HG03060 (cell line): ENCODE results near the gene UBN1.

Source experiments
- ATAC-seq: cut with Tn5 transposase; IDR thresholded peaks from one replicate; pipeline ENCODE4 v1.9.1; 2021; ENCODE audit warnings: low read depth, moderate number of reproducible peaks; ENCODE audit not compliant: unreplicated experiment

Gene UBN1

GRCh38 chr16:4900036-4900435 is 52.8 kb downstream of the UBN1 start:
- ATAC-seq, result no peak

GRCh38 chr16:4900750-4901149 is 53.5 kb downstream of the UBN1 start:
- ATAC-seq, result no peak

DNA sequence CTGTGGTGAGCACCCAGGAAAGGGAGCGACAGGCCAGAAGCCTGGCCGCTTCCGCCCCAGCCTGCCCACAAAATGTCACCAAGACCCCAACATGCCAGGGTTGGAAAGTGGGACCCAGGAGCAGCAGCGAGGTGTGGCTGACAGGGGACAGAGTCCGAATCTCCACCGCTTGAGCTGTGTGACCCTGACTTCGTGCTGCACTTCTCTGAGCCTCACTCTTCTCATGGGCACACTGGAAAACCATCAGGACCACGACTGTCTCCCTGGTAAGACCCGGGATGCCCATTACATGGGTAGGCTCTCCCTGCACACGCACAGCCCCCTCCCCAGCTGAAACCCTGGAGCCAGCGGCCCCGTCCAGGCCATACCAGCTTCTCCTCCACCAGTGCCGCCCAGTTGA is 54.8 kb downstream of the UBN1 start:
- no peak for ATAC-seq

GRCh38 chr16:4904108-4904941 is 57.0 kb downstream of the UBN1 start:
- ATAC-seq, result no peak

DNA sequence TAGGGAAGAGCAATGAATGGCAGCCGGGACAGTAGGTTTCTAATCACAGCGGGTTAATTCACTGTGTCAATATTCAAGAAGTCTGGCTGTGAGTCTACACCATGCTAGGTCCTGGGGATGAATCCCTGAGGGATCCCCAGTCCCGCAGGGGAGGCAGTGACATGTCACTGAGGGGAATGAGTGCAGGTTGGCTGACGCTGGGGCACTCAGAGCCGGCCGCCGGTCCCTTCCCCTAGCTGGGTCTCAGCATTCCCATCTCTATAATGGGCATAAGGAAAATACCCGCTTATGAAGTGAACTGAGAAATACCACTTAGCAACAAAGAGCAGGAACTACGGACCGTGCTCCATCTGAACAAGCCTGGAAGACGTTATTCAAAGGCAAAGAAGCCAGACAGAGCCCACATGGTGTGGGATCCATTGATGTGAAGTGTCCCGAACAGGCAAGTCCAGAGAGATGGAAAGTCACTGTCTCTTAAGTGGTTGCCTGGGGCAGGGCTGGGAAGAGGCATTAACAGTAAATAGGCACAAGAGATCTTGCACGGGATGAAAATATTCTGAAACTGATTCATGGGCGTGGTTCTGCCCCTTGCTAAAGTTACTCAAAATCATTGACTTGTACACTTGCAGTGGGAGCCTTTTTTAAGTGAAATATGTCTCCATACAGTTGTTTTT is 57.8 kb downstream of the UBN1 start:
- ATAC-seq, result no peak

GRCh38 chr16:4908854-4909401 is 61.6 kb downstream of the UBN1 start:
- no peak for ATAC-seq

- ATAC-seq, result no peak
Measured at GRCh38 chr16:4909825-4910224, 62.5 kb downstream of the UBN1 start.

DNA sequence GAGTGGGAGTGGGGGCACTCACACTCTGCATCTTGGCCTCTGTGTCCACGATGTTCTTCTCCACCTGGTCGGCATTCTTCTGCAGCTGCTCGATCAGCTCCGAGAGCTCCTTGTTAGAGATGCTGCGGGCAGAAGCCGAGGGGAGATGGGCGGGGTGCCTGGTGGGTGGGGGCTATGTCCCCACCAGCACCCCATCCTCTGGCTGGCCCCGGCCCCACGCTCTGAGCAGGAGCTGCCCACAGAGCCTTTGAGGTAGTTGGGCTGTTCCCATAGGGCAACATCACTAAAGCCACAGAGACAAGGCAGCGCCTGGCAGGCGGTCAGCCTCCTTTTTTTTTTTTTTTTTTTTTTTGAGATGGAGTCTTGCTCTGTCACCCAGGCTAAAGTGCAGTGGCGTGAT is 63.5 kb downstream of the UBN1 start:
- no peak for ATAC-seq

DNA sequence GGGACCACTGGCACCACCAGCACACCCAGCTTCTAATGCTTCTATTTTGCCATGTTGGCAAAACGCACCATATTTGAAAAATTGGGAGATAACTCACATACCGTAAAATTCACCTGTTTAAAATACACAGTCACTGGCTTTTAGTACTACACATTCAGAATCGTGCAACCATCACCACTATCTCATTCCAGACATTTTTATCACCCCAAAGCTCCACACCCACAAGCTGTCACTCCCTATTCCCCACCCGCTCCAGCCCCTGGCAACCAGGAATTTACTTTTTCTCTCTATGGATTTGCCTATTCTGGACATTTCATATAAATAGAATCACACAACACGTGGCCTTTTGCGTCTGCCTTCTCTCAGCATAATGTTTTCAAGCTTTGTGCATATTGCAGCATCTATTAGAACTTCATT is 64.7 kb downstream of the UBN1 start:
- ATAC-seq, result no peak

DNA sequence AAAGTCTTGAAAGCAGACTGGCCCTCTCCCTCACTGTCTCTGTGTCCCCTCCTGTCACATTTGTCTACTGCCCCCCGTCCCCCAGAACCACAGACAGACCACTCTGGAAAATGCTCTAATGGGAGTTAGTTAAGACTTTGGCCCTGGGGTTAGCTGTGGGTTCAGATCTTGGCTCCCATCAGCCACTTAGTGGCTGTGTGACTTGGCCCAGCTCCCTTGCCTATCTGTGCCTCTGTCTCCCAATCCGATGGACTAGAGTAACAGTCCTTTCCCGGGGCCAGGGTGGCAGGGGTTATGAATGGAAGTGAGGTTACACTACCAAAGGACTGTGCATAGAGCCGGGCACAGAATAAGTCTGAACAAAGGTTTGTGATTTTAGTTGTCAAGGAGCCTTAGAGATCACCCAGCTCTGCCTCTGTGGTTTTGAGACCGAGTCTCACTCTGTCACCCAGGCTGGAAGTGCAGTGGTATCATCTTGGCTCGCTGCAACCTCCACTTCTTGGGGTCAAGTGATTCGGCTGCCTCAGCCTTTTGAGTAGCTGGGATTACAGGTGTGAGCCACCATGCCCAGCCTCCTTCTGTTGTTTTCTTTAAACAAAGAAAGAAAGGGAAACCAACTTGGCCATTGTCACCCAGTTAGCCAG is 66.0 kb downstream of the UBN1 start:
- no peak for ATAC-seq

- ATAC-seq, result no peak
Measured at GRCh38 chr16:4913774-4914525, 66.7 kb downstream of the UBN1 start.

- no peak for ATAC-seq
Measured at GRCh38 chr16:4914528-4915225, 67.4 kb downstream of the UBN1 start.

- ATAC-seq, result no peak
Measured at GRCh38 chr16:4915226-4915761, 68.0 kb downstream of the UBN1 start.

GRCh38 chr16:4917117-4917516 is 69.8 kb downstream of the UBN1 start:
- ATAC-seq, result no peak

- no peak for ATAC-seq
Measured at GRCh38 chr16:4918781-4919251, 71.5 kb downstream of the UBN1 start.

- no peak for ATAC-seq
Measured at GRCh38 chr16:4920826-4921225, 73.5 kb downstream of the UBN1 start.

GRCh38 chr16:4922721-4923342 is 75.6 kb downstream of the UBN1 start:
- ATAC-seq, result no peak

DNA sequence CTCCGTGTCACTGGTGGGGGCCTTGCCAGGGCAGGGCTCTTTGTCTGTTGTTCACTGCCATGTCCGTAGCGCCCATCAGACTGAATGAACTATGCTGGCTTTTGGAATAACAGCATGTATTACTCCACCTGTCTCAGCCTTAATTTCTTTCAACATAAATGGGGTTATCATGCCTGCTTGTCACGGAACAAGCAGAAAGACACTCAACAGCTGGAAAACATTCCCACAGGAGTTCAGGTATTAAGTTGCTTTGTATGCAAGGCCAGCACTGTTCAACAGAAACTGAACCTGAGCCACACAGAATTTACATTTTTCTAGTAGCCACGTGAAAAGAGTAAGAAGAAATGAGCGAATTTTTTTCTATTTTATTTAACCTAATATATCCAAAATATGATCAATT is 76.6 kb downstream of the UBN1 start:
- no peak for ATAC-seq
